ENCODE data around the gene PEAK1. TPM values are rescaled to one million over a fixed set of nuclear protein-coding genes. Genes with fewer than 3 reads are reported as not detected.
"Not testable (repeated sequence)": the region's sequence is repeated elsewhere in the genome, so short reads cannot be mapped to it uniquely, and the experiment has no call there.

Gene PEAK1
- total and polyA plus RNA-seq, 10 of the 15 experiments (the other 5 are each of a cell fraction or from before 2014, with no cell fraction given), result 0.62 to 24.2 (median 11.2) TPM

DNA sequence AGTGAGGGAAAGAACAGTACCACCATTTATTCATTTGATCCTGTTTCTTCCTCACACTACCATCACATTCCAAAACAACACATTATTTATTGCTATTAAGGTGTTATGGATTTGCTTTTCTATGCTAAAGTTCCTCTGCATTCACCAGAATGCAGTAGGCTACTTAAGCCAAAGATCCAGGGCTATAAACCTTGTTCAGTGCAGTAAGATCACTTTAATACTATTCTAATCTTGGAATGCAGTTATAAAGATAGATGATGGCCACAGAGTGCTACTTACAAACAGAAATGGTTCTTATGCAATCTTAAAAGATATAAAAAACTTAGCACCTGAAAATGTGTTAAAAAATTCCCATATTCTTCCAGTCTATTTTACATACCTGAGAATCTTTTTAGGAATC is 241.5 kb downstream of the PEAK1 start:
- DNase-seq (ENCODE audit: low read depth, low spot score) (no peak), ATAC-seq (no peak), FAIRE-seq (no peak)
- CTCF ChIA-PET, result interaction anchor here (0.9 to 18.9 kb wide), 15 partner anchors 10 to 363 kb away, joined by 3 to 455 read pairs (median 12); no protein-coding TSS in a partner anchor
- Histone ChIP-seq H3K79me2 (ENCODE audit: control insufficient read depth, insufficient read depth, low read length) (no peaks in the 10 kb centered on the region), H3K4me3 (no peak overlapping the region), H3K4me2 (ENCODE audit: control insufficient read depth, insufficient read depth) (no peak overlapping the region; the same call in 1 of the 2 replicates), H3K27me3 (replicated peaks in 1 of 2; ENCODE audit: control insufficient read depth in 2 of 2, insufficient read depth in 2 of 2, low read length in 1 of 2) (no peaks in the 10 kb centered on the region), H3K4me1 (ENCODE audit: control insufficient read depth, insufficient read depth, low read length) (peaks cover 43% of the 10 kb centered on the region), H3K36me3 (ENCODE audit: control insufficient read depth in 2 of 2, insufficient read depth in 2 of 2, low read length in 1 of 2) (no peaks in the 10 kb centered on the region), H3K27ac (ENCODE audit: control insufficient read depth, insufficient read depth) (no peak overlapping the region), H3K9ac (ENCODE audit: control insufficient read depth, insufficient read depth, low read length) (no peak overlapping the region), H4K20me1 (ENCODE audit: control insufficient read depth, insufficient read depth) (no peaks in the 10 kb centered on the region), H2AFZ (ENCODE audit: control insufficient read depth, low read depth, low read length) (no peak overlapping the region), H3K9me3 (replicated peaks; ENCODE audit: control insufficient read depth, insufficient read depth, low read length) (no peaks in the 10 kb centered on the region; the same call in 2 of the 3 replicates)
- no TSS peak for BruUV-seq (replicated peaks)
- intact Hi-C loops (cut with micrococcal nuclease; ENCODE audit: unreplicated experiment), result no loop called here
- in situ Hi-C loops (cut with MboI), result no loop called here
- no peak for TF ChIP-seq RUNX3 (IDR thresholded peaks at IDR 0.05; ENCODE audit: low read length)
- no peak for TF ChIP-seq USF2 (IDR thresholded peaks at IDR 0.05; ENCODE audit: borderline replicate concordance, low read depth, low read length)
- POLR2A ChIA-PET, result interaction anchor here (1.0 to 1.4 kb wide), 3 partner anchors 9 to 365 kb away, joined by 3 to 4 read pairs (median 3); no protein-coding TSS in a partner anchor
- SMC1A ChIA-PET (ENCODE audit: uncharacterized antibody, unreplicated experiment), result interaction anchor here (0.7 to 15.7 kb wide), 13 partner anchors 10 to 363 kb away, joined by 3 to 365 read pairs (median 25); no protein-coding TSS in a partner anchor
- RAD21 ChIA-PET (ENCODE audit: unreplicated experiment), result interaction anchor here (1.0 to 15.0 kb wide), 6 partner anchors 10 to 366 kb away, joined by 3 to 286 read pairs (median 76); no protein-coding TSS in a partner anchor

DNA sequence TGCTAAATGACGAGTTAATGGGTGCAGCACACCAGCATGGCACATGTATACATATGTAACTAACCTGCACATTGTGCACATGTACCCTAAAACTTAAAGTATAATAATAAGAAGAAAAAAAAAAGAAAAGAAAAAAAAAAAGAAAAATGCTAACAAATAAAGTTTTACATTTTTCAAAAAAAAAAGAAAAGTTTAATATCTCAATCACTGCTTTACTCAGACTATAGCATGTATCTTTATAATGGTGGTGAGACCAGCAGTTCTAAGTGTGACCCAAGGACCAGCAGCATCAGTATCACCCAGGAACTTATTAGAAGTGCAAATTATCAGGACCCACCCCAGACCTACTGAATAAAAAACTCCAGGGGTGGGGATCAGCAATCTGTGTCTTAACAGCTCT is 243.8 kb downstream of the PEAK1 start:
- POLR2A ChIA-PET, result interaction anchor here (0.8 kb wide), 1 partner anchor 9 kb away, joined by 3 read pairs; no protein-coding TSS in a partner anchor
- H4K20me1 ChIP-seq (ENCODE audit: control insufficient read depth, insufficient read depth); ATAC-seq; FAIRE-seq; intact Hi-C loops (cut with micrococcal nuclease; ENCODE audit: unreplicated experiment); BruUV-seq (replicated peaks); H3K9ac ChIP-seq (ENCODE audit: control insufficient read depth, insufficient read depth, low read length); H3K27ac ChIP-seq (ENCODE audit: control insufficient read depth, insufficient read depth); in situ Hi-C loops (cut with MboI); DNase-seq (ENCODE audit: low read depth, low spot score); H3K36me3 ChIP-seq (ENCODE audit: control insufficient read depth in 2 of 2, insufficient read depth in 2 of 2, low read length in 1 of 2); H3K27me3 ChIP-seq (replicated peaks in 1 of 2; ENCODE audit: control insufficient read depth in 2 of 2, insufficient read depth in 2 of 2, low read length in 1 of 2); H3K9me3 ChIP-seq (replicated peaks; ENCODE audit: control insufficient read depth, insufficient read depth, low read length); H3K4me2 ChIP-seq (ENCODE audit: control insufficient read depth, insufficient read depth); H2AFZ ChIP-seq (ENCODE audit: control insufficient read depth, low read depth, low read length); H3K79me2 ChIP-seq (ENCODE audit: control insufficient read depth, insufficient read depth, low read length); H3K4me3 ChIP-seq: not testable (repeated sequence)
- WGBS (ENCODE audit: insufficient coverage, insufficient replicate concordance, low lambda C conversion rate, missing lambda C conversion rate), result no CpG with 5 or more reads among the region's 1 CpG
- RAD21 ChIA-PET (ENCODE audit: unreplicated experiment), result interaction anchor here (15.0 kb wide), 1 partner anchor 53 kb away, joined by 272 read pairs; no protein-coding TSS in a partner anchor
- CTCF ChIA-PET, result interaction anchor here (15.1 to 16.0 kb wide), 2 partner anchors 54 to 365 kb away, joined by 361 to 455 read pairs; no protein-coding TSS in a partner anchor
- SMC1A ChIA-PET (ENCODE audit: uncharacterized antibody, unreplicated experiment), result interaction anchor here (7.3 to 15.7 kb wide), 2 partner anchors 13 to 54 kb away, joined by 56 to 365 read pairs; no protein-coding TSS in a partner anchor
- H3K4me1 ChIP-seq (ENCODE audit: control insufficient read depth, insufficient read depth, low read length), result peaks cover 26% of the 10 kb centered on the region

All from GM12878 (cell line).